RWPE1 (cell line): ENCODE results near the gene PEX11G.

Experiments
- CTCF ChIA-PET: fragments of 350-600 bp; sonication (Branson Sonifier 250); formaldehyde crosslinking; extraction: SDS; loops from one replicate; lab custom pipeline; 2021; lab: Yijun Ruan, JAX
- POLR2A ChIA-PET: fragments of 400-600 bp; formaldehyde crosslinking; extraction: SDS; loops from one replicate; lab custom pipeline; 2020; ENCODE audit warnings: antibody characterized with exemption; ENCODE audit not compliant: low non-redundant PET; lab: Yijun Ruan, JAX
- DNase-seq: peaks from one replicate; pipeline ENCODE4 v3.0.0; 2012; ENCODE audit warnings: low spot score
- H3K27ac ChIP-seq: fragments of 450-650 bp; 2 replicates; pipeline ENCODE4 v1.5.1; 2017
- TF ChIP-seq, protein P1 (sequence below): fragments of 450-650 bp; conservative IDR thresholded peaks from 2 replicates; pipeline ENCODE4 v1.5.1; 2017; ENCODE audit warnings: low read depth, mild to moderate bottlenecking

Gene PEX11G

DNA sequence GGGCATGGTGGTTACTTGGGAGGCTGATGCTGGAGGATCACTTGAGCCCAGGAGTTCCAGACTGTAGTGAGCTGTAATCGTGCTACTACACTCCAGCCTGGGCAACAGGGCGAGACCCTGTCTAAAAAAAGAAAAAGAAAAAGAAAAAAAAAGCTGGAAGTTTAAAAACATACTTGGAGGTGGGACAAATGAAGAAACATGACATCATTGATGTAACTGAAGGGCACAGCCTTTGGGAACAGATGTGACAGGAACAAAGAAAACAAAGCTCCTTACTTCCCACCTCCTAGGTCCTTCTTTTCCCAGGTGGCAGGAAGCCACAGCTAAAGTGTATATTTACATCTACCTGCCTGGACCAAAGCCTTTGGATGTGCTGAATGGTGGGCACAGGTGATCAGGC lies 1.9 kb downstream of the PEX11G start:
- H3K27ac ChIP-seq, result no peak overlapping the region
- no peak for DNase-seq
- POLR2A ChIA-PET, result interaction anchor here (0.6 kb wide), 1 partner anchor 11 kb away, joined by 5 read pairs; a partner anchor contains a TSS
- CTCF ChIA-PET, result interaction anchor here (0.7 kb wide), 1 partner anchor 87 kb away, joined by 7 read pairs; no protein-coding TSS in a partner anchor
- TF ChIP-seq, protein P1, sequence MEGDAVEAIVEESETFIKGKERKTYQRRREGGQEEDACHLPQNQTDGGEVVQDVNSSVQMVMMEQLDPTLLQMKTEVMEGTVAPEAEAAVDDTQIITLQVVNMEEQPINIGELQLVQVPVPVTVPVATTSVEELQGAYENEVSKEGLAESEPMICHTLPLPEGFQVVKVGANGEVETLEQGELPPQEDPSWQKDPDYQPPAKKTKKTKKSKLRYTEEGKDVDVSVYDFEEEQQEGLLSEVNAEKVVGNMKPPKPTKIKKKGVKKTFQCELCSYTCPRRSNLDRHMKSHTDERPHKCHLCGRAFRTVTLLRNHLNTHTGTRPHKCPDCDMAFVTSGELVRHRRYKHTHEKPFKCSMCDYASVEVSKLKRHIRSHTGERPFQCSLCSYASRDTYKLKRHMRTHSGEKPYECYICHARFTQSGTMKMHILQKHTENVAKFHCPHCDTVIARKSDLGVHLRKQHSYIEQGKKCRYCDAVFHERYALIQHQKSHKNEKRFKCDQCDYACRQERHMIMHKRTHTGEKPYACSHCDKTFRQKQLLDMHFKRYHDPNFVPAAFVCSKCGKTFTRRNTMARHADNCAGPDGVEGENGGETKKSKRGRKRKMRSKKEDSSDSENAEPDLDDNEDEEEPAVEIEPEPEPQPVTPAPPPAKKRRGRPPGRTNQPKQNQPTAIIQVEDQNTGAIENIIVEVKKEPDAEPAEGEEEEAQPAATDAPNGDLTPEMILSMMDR, result no peak

DNA sequence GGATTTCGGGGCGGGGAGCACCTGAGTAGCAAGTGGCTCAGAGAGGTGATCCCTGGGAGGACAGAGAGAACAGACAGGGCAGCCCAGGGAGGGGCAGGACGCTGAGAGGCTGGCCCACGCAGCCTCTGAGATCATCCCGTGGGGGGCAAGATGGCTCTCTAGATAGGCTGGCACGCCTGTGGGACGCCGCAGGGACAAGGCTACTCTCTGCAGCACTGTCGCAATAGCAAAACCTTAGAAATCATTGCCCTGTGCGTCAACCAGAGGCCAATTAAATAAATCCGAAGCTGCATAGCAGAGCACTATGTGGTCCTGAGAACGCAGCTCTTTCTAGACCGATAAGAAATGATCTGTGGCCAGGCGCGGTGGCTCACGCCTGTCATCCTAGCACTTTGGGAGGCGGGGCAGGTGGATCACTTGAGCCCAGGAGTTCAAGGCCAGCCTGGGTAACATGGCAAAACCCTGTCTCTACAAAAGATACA lies 5.1 kb downstream of the PEX11G start:
- no peak for DNase-seq
- ChIA-PET CTCF (no interaction called here), POLR2A (no interaction called here)
- peak overlapping the region; percentile 74 for H3K27ac ChIP-seq
- TF ChIP-seq, protein P1, result no peak

DNA sequence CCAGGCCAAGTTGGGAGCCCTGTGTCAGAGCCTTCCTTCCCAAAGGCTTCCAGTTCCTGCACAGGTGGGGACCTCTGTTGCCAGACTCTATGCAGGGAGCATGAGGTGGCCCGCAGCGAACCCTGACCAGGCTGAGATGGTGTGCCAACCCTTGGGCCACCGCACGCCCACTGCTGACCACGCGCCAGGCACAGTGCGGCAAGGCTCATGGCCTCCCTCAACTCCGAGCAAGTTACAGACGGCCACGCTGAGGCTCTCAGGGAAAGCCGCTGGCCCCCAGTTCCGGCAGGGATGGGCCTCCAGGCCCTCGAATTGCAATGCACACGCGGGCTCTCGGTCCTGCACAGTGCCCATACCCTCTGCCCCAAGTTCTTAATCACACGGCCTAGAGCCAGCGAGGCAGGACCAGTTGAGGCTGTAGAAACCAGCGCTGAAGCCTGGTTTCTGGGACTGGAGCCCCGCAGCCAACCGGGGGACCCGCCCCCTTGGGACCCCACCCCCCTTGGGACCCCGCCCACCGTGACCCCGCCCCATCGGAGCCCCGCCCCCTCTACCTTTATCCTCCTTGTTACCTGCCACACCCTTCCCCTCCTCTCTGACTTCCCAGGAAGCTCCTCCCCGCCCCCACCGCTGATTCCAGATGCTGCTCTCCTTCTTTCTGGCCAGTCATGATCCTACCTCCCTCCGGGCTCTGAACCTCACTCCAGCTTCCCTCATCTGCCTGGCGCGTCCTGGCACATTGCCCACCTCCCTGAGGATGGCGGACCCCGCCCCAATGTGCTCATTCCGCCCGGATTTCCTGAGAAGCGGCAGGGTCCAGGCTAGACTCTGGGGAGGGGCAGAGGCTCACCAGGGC lies 6.0 kb downstream of the PEX11G start:
- peak overlapping the region; percentile 74 for H3K27ac ChIP-seq
- peak; percentile 81 for DNase-seq
- CTCF ChIA-PET, result no interaction called here
- TF ChIP-seq, protein P1, result no peak
- POLR2A ChIA-PET, result interaction anchor here (0.6 to 1.0 kb wide), 2 partner anchors 15 to 37 kb away, joined by 3 to 13 read pairs; no protein-coding TSS in a partner anchor

DNA sequence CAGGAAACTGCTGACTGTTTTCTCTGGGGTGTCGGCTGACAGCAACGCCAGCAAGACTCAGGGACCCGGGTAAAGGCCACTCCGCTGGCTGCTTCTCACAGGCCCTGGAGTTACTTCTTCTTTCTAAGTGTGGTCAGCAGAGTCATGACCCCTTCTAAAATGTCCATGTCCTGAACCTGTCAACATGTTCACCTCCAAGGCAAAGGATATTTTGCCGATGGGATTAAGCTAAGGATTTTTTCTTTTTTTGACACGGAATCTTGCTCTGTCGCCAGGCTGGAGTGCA lies 7.9 kb downstream of the PEX11G start:
- TF ChIP-seq, protein P1, result no peak
- ChIA-PET CTCF (no interaction called here), POLR2A (no interaction called here)
- peak overlapping the region; percentile 64 for H3K27ac ChIP-seq
- DNase-seq, result no peak

DNA sequence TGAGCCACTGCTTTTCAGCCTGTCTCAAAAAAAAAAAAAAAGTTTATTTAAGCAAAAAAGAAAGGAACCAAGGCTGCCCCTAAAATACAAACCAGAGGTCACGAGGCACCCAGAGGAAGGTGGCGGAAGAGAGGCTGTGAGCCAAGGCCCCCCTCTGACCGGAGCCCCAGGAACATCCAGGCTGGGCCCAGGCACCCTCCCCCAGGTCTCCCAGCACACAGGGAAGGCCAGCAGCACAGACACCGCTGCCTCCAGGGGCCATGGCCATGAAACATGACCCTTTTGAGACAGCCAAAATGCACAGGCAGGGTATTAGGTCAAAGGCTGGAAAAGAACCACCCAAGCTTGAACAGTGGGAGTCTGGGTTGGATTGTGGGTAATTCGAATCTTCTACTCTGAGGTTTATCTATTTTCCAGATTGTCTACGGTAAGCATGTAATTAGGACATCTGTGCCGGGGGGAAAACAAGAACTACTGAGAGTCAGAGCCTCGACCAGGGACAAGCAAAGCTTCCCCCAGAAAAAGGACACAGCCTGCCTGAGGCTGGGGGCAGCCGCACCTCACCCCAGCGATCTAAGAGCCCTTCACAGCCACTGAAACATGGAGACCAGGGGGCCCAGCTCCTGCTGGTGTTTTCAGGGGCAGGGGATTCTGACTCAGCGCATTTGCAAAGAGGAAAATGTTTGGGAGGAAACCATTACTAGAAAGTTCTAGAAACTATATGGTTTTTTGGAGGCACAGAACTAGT lies 8.4 kb downstream of the PEX11G start:
- no peak for DNase-seq
- TF ChIP-seq, protein P1, result no peak
- CTCF ChIA-PET, result interaction anchor here (0.5 kb wide), 1 partner anchor 513 kb away, joined by 3 read pairs; no protein-coding TSS in a partner anchor
- POLR2A ChIA-PET, result no interaction called here
- peak overlapping the region; percentile 64 for H3K27ac ChIP-seq

DNA sequence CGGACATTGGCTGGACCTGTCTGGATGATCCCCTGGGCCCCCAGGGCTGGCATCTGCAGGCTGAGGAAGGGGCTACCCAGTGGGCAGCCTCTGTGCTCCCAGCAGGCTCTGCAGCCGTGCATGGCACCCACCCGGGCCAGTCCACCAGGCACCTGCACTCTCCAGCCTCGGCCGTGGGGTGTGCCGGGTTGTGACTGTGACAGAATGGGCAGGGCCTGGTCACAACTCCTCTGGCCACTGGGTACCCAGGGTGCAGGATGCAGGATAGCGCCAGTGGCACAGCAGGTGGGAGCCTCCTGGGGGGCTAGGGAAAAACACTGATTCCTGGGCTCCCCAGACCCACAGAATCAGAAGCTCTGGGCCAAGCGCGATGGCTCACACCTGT lies 10.0 kb downstream of the PEX11G start:
- peak overlapping the region; percentile 64 for H3K27ac ChIP-seq
- DNase-seq, result no peak
- TF ChIP-seq, protein P1, result no peak
- POLR2A ChIA-PET, result no interaction called here
- CTCF ChIA-PET, result no interaction called here
